T-helper 1 cell (primary cell): ENCODE data around the gene TMC6.
"Not testable (repeated sequence)": the region's sequence is repeated elsewhere in the genome, so short reads cannot be mapped to it uniquely, and the experiment has no call there.

Experiments
- DNase-seq, 5 donors: peaks; one replicate each; pipeline ENCODE4 v3.0.0-alpha.2; 2012 to 2020

The TMC6 gene

GRCh38 chr17:78154903-78155811, 26.6 kb upstream of the TMC6 start:
- DNase-seq = no peak

DNA sequence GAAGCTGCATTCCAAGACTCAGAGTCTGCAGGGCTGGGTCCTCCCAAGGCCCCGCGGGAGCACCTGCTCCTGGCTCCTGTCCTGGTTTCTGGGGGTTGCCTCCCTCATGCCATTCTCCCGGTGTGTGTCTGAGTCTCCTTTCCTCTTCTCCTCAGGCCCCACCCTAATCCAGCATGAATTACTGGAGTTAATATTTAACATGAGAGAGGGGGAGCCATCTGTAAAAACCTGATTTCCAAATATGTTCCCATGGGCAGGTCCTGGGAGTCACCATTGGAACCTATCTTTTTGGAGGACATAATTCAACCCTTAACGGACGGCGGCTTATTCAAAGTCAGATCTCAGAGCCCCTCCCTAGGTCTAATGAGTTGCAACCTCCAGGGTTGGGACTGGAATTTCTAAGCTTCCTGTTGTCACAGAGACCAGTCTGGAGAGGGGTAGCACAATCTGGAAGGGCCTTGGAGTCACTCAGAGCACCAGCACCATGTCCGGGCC, 23.0 kb upstream of the TMC6 start:
- no peak for DNase-seq

GRCh38 chr17:78148286-78149016, 19.9 kb upstream of the TMC6 start:
- DNase-seq = no peak

DNA sequence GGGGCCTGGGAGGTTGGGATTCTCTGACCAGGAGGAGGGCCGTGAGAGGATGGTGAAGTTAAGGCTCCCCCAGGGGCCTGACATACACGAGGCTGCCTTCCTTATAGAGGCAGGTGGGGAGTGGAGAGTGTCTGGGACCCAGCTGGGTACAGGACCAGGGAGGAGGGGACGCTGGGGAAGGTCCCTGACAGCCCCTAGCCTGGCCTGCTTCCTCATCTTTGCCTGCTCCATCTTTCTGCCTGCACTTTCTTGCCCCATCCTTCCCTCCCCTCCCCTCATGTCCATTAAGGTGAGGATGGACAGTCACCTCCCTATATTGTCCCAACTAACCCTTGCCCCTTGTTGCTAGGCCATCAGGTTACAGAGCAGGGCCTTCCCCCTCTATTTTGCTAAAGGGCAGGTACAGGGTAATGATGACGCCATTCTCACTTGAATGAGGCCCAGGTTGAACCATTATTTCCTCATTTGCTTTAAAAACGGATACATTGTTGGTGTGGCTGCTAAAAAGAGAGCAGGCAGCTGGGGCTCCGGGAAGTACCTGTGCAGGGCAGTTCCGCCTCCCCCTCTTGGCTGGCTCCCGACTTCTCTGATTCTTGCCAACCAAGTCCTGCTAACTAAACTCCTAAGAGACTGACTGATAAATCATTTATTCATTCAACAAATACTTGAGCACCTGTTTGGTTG, 18.9 kb upstream of the TMC6 start:
- DNase-seq = no peak

- DNase-seq = no peak
Observed at GRCh38 chr17:78146881-78147280, 18.3 kb upstream of the TMC6 start.

DNA sequence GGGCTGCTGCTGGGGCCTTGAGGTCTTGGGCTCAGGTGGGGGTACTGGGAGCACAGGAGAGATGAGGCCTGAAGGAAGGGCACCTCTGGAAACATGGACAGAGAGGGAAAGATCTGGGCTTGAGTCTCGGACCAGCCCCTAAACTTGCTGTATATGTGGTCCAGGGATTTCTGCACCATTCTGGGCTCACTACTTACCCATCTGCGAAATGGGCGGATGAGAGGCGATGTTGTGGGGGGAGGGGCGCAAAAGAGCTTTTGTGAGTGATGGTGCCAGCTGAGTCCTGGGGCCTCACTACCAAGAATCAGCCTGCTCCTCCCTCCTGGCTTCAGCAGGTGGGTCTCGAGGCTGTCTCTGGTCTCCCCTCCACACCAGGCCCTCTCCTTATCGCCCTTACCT, 17.9 kb upstream of the TMC6 start:
- DNase-seq = no peak

DNA sequence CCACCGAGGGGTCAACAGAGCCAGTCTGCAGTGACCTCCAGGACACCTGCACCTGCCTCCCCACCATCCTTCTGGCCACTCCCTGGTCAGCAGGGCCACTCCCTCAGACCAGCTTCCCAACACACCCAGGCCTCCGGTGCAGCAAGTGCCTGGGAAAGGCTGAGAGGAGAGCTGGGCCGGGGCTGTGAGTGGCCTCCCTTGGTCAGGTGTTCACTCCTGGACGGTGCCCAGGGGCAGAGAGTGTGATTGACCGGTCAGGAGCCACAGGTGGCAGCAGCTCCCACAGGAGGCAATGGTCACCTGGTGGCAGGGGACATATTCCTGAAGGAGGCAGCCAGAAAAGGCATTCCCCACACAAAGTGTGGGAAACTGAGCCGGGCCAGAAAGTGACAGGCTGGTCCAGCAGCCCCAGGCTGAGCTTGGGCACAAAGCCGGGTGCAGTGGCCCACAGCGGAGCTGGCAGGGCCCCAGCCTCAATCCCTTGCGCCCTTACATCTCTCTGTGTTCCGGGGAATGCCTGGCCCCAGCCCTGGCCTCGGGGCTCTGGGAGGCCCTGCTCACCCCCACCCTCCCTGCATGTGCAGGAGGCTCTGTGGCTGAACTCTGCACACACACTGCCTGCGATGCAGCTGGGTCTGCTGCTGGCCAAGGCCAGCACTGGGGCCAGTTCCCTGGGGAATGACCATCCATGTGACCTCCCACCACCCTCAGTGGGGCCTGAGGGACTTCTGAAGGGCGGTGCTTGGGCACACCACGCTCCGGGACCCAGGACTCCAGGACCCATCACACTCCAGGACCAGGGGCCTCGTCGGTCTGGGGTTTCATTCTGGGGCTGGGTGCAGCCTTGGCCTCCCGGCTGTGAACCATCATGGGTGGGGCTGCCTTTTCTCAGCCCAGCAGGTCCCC, 16.4 kb upstream of the TMC6 start:
- no peak for DNase-seq

DNA sequence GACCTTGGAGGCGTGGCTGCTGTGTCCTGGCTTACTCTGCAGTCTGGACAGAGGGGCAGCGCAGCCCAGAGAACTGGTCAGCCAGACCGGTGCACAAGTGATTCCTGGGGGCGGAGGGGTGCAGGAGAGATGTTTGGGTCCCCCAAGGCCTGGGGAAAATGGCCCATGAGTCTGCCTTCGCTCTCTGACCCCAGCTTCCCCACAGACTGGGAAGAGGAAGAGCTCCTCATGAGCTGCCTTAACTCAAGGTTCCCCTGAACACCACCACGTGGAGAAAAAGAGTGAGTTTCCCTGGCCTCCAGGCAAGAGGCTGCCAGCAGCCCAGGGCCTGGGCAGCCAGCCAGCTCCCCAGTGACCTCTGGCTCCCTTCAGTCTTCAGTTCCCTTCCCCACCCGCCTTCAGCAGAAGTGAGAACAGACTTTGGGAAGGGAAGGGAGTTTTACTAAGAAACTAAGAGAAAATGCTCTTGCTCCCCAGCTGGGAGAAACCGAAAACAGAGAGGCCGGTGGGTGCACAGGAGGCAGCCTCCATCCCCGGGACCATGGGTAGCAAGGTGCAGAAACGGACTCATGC, 15.7 kb upstream of the TMC6 start:
- DNase-seq = no peak

DNA sequence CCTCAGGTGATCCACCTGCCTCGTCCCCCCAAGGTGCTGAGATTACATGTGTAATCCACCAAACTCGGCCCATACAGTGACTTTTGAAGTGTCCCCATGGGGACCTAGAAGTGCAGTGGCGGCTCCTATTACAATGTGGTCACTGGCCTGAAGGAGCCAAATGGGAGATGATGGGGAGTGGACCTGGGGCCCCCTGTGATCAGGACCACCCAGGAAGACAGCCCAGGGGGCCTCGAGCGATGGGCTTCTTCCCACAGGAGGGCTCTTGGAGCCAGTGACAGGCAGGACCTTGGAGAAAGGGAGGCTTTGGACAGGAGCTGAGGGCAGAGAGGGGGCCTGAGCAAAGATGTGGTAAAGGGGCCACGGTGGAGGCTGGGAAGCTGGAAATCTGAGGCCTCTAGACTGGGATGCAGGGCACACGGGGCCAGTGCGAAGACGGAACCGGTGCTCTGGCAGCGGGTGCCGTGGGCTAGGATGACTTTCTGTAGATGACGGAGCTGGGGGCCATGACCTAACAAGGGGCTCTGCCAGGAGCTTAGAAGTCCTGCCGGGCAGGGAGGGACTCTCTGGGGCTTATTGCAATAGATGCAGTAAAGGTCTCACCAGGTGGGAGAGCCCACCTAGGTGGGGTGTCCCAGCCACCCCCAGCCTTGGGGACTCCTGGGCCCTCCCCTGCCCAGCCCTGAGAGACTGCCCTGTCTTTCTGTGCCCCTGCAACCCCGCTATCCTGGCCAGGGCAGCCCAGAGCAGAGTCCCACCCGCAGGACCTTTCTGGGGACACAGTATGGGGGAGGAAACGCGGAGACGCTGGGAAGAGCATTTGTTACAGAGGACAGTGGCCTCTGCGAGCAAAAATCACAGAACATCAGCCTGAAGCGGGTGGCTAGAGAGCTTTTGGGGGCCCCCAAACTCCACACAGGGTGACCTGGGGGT, 14.9 kb upstream of the TMC6 start:
- no peak for DNase-seq

GRCh38 chr17:78142119-78142861, 13.7 kb upstream of the TMC6 start:
- no peak for DNase-seq

- DNase-seq = no peak
Observed at GRCh38 chr17:78141437-78142118, 13.0 kb upstream of the TMC6 start.

- peak; percentile 92 to 97 (median 95) for DNase-seq
Observed at GRCh38 chr17:78140169-78141051, 11.9 kb upstream of the TMC6 start.

GRCh38 chr17:78139861-78140168, 11.3 kb upstream of the TMC6 start:
- DNase-seq = not testable (repeated sequence)

DNA sequence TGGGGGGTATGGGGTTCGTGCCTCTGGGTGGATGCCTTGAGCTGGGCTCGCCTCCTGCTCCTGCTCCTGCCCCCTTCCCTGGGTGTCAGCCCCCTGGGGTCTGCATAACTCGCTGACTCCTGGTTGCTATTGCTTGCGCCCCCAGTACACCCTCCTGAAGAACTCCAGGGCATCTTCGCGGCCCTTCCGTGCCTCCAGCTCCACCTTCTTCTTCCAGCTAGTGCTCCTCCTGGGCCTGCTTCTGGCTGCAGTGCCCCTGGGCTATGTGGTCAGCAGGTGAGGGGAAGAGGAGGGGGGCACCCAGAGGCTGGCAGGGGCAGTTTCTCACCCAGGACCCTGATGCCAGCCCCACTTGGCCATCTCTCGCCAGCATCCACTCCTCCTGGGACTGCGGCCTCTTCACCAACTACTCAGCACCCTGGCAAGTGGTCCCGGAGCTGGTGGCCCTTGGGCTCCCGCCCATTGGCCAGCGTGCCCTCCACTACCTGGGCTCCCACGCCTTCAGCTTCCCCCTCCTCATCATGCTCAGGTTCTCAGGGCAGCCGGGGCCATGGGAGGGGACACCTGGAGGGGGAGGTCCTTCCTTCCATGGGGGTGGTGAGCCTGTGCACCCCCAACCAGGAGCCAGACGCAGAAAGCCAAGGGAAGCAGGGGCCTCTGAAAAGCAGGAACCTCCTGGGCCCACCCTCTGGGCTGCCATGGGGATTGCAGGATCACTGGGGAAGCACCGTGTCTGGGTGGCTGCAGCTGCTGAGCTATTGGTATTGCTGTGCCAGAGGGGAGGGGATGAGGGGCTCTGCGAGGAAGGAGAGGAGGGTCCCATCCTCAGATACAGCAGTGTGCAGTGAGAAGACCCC, 9.9 kb upstream of the TMC6 start:
- DNase-seq = no peak

- DNase-seq = peak in 3 of 5 donors; percentile 48 to 67 (median 51)
Observed at GRCh38 chr17:78137392-78138203, 9.0 kb upstream of the TMC6 start.

GRCh38 chr17:78135858-78136500, 7.4 kb upstream of the TMC6 start:
- DNase-seq = no peak
